GM19452 (cell line): Measurements from ENCODE around the gene FOXP1.
A peak's percentile ranks its signal among the peaks of the same experiment; 100 is the strongest.

Experiments
- ATAC-seq: cut with Tn5 transposase; IDR thresholded peaks from one replicate; pipeline ENCODE4 v1.9.1; 2021; ENCODE audit not compliant: unreplicated experiment

The FOXP1 gene

GRCh38 chr3:71095511-71096291 lies 487.8 kb downstream of the FOXP1 start:
- no peak for ATAC-seq

DNA sequence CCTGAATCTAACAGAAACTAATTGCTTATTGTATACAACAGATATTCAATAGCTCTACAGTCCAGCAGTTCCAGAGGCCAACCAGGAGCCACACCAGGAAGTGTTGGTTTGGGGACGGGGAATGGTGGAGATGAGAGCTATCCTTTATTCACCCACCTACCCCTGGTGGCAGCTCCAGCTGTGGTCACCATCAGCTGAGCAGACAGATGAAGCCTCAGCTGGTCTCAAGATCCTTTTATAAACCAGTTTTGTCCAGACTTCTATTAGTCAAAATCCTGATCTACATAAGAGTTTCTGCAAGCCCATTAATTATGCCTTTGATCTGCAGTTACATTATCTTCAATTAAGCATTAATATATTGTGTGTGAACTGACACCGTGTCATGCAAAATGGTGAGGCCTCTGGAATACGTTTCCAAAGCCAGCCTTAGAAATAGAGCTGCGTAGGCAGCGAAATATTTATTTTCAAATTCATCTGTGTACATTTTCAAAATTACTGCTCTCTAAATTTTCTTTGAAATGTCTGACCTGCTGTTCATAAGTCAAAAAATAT lies 488.8 kb downstream of the FOXP1 start:
- no peak for ATAC-seq

GRCh38 chr3:71092665-71093064 lies 490.9 kb downstream of the FOXP1 start:
- ATAC-seq, result no peak

DNA sequence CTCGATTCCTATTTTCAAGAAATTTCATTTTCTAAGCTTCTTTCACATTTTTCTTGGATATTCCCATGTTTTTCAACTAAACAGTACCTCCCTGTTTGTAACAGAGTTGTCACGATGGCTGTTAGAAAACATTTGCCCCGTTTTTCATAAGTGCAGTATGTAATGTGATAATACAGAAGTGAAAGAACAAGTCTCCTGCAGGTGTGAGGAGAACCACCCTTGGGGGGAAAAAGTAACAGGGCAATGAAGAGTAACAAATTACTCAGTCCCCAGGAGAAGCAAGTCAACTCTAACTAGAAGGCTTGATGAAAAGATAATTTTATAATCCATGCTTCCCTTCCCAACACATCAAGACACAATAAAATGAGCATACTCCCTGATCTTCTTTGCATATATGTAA lies 493.3 kb downstream of the FOXP1 start:
- ATAC-seq, result peak; percentile 21

GRCh38 chr3:71089271-71089847 lies 494.2 kb downstream of the FOXP1 start:
- ATAC-seq, result no peak

DNA sequence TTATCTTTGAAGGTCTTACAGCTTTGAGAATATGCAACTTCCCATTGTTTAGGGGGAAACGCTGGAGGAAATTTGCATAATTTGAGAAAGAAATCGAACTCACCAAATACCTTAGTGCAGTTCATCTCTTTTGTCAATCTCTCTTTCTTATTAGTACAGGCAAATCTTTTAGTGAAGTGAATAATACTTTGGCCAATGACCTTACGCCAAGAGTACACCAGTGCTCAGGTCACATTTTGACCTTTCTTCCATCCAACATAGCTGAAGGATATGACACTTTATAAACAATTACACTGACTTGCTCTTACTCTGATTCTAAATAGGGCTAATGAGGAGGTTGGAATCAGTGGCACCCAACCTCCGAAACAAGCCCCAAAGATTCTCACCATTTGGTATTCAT lies 494.8 kb downstream of the FOXP1 start:
- no peak for ATAC-seq

- no peak for ATAC-seq
These were observed 495.4 kb downstream of the FOXP1 start for GRCh38 chr3:71088019-71088708.

DNA sequence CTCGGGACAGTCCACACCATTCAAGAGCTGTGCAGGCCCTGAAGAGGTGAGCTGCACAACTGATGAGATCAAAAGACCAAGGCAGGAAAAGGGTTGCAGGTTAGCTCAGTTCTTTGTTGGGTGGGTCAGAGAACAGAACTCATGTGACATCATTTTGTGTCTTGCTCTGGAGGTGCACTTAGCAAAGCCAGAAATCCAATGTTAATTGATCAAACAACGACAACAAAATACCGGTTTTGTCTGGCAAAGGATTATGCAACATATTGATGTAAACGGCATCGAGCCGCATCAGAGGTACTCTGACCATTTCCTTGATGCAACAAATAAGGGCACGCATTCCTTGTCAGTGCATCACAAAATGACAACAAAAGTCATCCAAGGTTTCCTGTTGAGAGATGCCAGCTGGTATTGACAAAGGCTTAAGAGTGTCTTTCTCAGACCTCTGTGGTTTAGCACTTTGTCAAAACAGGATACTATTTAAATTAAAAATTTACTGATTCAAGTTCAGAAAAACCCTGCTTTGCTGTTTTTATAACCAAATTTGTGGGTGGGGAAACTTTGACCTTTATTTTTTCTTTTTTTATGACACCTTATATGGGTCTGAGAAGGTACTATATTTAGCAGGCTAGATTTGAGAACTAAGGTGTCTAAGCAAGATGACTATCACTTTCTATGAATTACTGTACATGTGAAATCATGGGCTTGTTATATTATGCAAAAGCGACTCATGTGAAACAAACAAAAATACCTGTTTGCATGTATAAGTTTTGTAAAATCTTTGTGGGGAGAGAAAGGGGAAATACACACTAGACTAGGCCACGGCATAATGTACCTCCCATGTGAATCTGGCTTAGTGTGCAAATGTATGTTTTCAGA lies 496.1 kb downstream of the FOXP1 start:
- peak; percentile 92 for ATAC-seq

DNA sequence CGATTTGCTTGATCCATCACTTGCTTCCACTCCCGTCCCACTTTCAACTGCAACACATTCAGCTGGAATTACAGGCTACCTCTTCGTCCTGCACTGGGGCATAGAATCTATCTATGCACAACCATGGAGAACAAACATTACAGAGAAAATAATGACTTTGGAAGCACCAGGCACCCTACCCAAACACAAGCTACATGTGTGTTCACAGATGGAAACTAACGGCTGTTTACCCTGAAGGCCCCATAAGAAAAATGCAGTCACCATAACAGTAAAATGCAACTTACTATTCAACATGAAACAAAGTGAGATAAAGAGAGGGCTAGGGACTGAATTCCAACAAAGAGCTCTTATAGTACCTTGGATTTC lies 496.8 kb downstream of the FOXP1 start:
- ATAC-seq, result no peak

DNA sequence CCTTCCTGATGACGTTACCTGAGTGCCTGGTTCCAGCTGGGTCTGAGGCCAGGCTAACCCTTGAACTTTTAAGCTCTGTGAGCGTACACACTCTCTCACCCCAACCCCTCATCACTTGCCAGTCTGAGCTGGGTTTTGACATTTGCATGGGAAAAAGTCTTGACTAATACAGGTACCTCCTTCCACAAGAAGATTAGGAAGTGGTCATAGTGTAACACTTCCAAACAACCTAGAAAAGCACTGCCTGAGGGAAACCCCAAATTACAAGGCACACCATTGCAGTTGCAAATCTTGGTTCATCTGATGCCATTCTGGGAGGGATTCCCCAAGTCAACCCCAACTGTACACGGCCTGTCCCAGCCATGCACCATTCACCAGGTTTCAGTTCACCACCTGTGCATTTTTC lies 499.8 kb downstream of the FOXP1 start:
- no peak for ATAC-seq

DNA sequence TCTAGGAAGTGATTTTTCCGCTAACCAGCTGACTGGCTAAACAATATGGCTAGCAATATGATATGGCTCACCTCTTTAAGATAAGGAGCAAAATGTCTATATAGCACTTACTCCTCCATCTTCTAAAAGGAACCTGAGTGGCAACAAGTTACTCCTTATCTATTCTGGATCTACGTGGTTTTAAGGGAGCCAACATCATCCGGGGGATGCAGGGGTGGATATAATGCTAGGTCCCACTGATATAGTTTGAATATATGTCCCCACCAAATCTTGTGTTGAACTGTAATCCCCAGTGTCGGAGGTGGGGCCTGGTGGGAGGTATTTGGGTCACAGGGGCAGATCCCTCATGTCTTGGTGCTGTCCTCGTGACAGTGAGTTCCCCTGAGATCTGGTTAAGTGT lies 500.7 kb downstream of the FOXP1 start:
- no peak for ATAC-seq

- no peak for ATAC-seq
These were observed 502.9 kb downstream of the FOXP1 start for GRCh38 chr3:71080517-71081083.

DNA sequence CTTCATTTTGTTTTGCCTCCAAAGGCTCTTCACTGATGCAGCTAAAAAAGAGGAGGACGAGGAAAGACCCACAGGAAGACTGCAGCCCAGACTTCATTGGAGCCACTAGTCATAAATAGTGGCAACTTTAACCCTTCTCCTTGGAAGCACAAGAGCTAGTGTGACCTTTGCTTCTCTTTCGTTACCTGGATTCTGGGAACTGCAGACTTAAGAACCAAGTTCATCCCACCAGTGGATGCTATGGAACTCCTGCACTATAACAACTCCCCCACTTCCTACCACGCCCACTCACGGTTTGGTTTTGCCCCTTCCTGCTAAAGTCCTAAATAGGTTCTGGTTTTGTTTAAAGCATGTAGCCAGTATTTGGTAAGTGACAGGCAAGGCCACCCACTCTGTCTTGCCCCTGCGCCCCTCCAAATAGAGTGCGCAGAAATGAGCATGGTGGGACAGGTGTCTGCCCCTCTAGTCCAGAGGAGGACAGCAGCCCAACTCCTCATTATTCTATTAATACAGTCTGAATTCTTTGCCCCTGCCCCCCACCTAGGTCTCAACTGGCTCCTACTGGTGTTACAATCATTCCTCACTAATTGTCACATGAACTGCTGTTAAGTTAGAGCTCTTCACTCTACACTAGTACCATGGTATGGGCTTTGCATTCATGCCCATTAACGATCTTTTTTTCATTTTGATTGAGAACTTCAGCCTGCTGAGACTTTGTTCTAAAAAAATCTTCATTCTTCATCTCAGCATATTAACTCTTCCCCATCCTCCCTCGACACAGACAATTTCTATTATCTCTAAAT lies 504.6 kb downstream of the FOXP1 start:
- ATAC-seq, result no peak

- ATAC-seq, result no peak
These were observed 505.3 kb downstream of the FOXP1 start for GRCh38 chr3:71078199-71078598.

- no peak for ATAC-seq
These were observed 506.5 kb downstream of the FOXP1 start for GRCh38 chr3:71077070-71077469.

DNA sequence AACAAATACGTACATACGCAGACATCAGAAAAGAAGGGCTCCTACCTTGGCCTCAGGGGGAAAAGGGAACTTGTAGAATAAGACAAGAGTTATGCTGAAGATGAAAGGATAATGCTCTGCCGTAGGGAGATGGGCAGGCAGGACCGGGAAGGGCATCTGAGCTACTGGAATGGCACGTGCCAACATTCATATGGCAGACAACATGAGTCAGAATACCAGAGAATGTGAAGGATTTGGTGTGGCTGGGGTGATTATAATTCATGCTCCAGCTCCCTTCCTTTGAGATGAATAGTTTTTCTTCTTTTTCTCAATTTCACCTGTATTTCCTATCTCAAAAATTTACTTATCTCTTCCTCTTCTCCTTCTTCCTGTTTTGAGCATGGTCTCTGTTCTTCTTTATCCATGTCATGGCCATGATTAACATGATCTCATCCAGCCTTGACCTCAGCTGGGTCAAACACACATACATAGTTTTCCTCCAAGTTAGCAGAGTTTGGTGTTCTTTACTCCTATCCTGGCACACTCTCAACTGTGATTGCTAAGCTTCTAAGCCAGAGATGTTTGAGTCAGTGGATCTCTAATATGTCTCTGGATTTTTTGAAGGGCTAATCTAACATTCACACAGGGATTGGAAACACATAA lies 507.0 kb downstream of the FOXP1 start:
- no peak for ATAC-seq

DNA sequence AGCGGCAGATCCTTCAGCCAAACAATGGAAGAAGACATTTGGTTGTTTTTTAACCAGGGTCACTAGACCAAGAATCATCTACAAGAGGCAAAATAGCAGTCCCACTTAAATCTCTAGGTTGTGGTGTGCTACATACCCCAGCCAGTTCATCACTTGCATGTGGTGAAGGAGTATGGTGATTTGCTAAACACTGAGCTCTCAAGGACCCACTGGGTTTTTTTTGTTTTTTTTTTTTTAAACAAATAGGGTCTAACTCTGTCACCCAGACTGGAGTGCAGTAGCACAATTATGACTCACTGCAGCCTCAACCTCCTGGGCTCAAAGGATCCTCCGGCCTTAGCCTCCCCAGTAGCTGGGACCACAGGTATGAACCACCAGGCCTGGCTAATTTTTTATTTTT lies 508.0 kb downstream of the FOXP1 start:
- ATAC-seq, result no peak

DNA sequence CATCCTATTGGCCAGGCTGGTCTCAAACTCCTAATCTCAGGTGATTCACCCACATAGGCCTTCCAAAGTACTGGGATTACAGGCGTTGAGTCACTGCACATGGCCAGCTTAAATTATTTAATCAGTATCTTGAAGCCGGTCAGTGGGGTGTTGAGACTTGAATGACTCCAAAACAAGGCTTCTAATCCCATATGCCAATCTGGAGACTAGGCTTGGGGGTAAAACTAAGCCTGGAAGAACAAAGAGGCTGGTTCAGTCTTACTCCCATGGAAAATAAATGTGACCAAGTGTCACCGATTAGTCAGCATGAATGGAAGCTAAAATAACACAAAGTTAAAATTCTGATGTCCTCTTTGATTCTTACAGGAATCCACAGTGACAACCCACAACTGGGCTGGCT lies 509.1 kb downstream of the FOXP1 start:
- no peak for ATAC-seq

- no peak for ATAC-seq
These were observed 510.5 kb downstream of the FOXP1 start for GRCh38 chr3:71072986-71073385.
